ENCODE data around the gene TIMM21. TPM values are rescaled to one million over a fixed set of nuclear protein-coding genes. Genes with fewer than 3 reads are reported as not detected.

Gene TIMM21
- total RNA-seq, 1 donor from 2014 or later: 28.4 TPM

DNA sequence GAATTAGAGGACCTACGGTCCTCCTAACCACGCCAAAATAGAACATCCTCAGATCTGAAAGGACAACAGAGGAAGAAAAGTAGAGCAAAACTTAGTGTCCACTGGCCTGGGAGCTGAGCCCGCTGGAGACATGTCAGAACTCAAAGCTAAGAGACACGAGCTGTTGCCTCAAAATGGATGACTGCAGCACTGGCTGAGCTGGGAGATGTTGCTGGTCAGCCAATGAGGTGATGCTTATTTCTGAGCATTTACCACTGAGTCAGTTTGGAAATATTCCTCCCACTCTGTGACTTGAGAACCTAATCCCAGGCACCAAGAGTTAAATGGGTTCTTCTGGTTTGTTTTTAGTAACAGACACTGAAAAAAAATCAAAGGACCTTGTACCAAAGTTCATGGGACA, 33.3 kb upstream of the TIMM21 start:
- peaks cover 5% of the 10 kb centered on the region for H3K36me3 Mint-ChIP-seq
- Histone ChIP-seq H3K4me3 (no peak overlapping the region), H3F3A (ENCODE audit: low read depth) (peaks cover 4% of the 10 kb centered on the region)

DNA sequence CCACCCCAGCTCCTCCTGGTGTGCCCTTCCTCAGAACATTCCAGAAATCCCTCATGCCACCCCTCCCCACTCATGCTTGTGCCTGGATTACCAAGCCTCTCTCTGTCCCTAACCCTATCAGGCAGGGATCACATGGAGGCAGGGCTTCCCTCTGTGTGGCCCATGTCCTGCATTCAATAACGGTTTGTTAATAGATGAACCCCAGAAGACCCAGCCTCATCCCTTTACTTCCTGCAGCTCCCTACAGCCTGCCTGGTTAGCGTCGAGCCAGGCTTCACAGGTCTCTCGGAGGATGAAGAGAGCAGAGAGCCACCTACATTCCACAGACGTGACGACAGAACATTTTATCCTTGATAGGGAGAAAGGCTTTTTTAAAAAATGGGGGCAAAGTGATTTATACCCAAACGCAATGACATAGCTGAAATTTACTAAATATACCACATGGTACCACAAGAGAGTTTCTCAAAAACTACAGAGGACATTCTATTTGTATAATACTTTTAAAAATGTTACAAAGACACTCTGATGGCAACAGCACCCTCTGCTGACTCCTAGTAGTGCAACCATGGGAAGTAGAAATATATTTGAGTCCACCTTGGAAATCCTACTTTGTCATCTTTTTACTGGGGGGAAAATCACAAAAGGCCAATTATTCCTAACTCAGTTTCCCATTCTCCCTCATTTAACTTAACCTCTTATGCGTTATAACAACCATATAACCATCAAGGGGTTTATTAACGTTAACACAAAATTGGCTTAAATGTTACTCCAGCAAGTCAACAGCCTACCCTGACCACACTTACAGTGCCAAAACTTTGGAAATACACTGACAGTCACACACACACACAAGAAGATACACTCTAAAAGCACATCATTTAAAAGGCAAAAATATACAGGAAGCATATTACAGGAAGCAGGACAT, 31.4 kb upstream of the TIMM21 start:
- Histone ChIP-seq H3K27ac (no peak overlapping the region), H3K9me3 (ENCODE audit: low read depth) (no peaks in the 10 kb centered on the region), H3K27me3 (no peaks in the 10 kb centered on the region), H3K9ac (no peak overlapping the region), H3K36me3 (no peaks in the 10 kb centered on the region), H3K4me2 (peak overlapping the region; percentile 23), H2AFZ (replicated peaks) (peak overlapping the region; percentile 68), H3K4me1 (peaks cover 18% of the 10 kb centered on the region), H3K79me2 (ENCODE audit: low read depth) (no peaks in the 10 kb centered on the region), H3F3A (ENCODE audit: low read depth) (peaks cover 4% of the 10 kb centered on the region), H4K20me1 (ENCODE audit: low read depth) (no peaks in the 10 kb centered on the region), H3K4me3 (no peak overlapping the region)
- TF ChIP-seq EZH2 (IDR thresholded peaks at IDR 0.05) (no peak), CTCF (IDR thresholded peaks at IDR 0.05) (peak; percentile 85)
- H3K27me3 Mint-ChIP-seq (ENCODE audit: insufficient read depth, low read depth): no peaks in the 10 kb centered on the region
- peaks cover 3% of the 10 kb centered on the region for H3K36me3 Mint-ChIP-seq
- peaks cover 21% of the 10 kb centered on the region for H3K4me1 Mint-ChIP-seq
- peak; percentile 56 for DNase-seq (ENCODE audit: low spot score)
- H3K4me3 Mint-ChIP-seq: no peak overlapping the region
- peak overlapping the region; percentile 13 for H3K27ac Mint-ChIP-seq
- H3K9me3 Mint-ChIP-seq: peaks cover 9% of the 10 kb centered on the region

More for the DNA sequence above, 33.3 kb upstream of the TIMM21 start:
- H3K27me3 Mint-ChIP-seq (ENCODE audit: insufficient read depth, low read depth): no peaks in the 10 kb centered on the region
- H3K9me3 ChIP-seq (ENCODE audit: low read depth): no peaks in the 10 kb centered on the region
- H3K4me1 Mint-ChIP-seq: peaks cover 21% of the 10 kb centered on the region
- H4K20me1 ChIP-seq (ENCODE audit: low read depth): no peaks in the 10 kb centered on the region
- H3K9ac ChIP-seq: no peak overlapping the region
- no peaks in the 10 kb centered on the region for H3K36me3 ChIP-seq
- DNase-seq (ENCODE audit: low spot score): no peak
- no peak overlapping the region for H3K27ac ChIP-seq
- H3K27ac Mint-ChIP-seq: no peak overlapping the region
- H3K27me3 ChIP-seq: no peaks in the 10 kb centered on the region
- H3K9me3 Mint-ChIP-seq: peaks cover 12% of the 10 kb centered on the region
- H2AFZ ChIP-seq (replicated peaks): peak overlapping the region; percentile 70
- no peak overlapping the region for H3K4me3 Mint-ChIP-seq
- H3K4me2 ChIP-seq: no peak overlapping the region
- peaks cover 18% of the 10 kb centered on the region for H3K4me1 ChIP-seq
- TF ChIP-seq CTCF (IDR thresholded peaks at IDR 0.05): no peak
- no peak for TF ChIP-seq EZH2phosphoT487 (IDR thresholded peaks at IDR 0.05)
- TF ChIP-seq EZH2 (IDR thresholded peaks at IDR 0.05): no peak
- H3K79me2 ChIP-seq (ENCODE audit: low read depth): no peaks in the 10 kb centered on the region

- Histone ChIP-seq H3K4me2 (no peak overlapping the region), H3K4me3 (no peak overlapping the region), H3K36me3 (no peaks in the 10 kb centered on the region), H3K9me3 (ENCODE audit: low read depth) (no peaks in the 10 kb centered on the region), H2AFZ (replicated peaks) (no peak overlapping the region), H3K27ac (no peak overlapping the region), H3F3A (ENCODE audit: low read depth) (peaks cover 12% of the 10 kb centered on the region), H3K9ac (no peak overlapping the region), H4K20me1 (ENCODE audit: low read depth) (no peaks in the 10 kb centered on the region), H3K27me3 (no peaks in the 10 kb centered on the region), H3K79me2 (ENCODE audit: low read depth) (no peaks in the 10 kb centered on the region), H3K4me1 (peaks cover 31% of the 10 kb centered on the region)
- Mint-ChIP-seq H3K4me3 (no peak overlapping the region), H3K27ac (no peak overlapping the region), H3K27me3 (ENCODE audit: insufficient read depth, low read depth) (no peaks in the 10 kb centered on the region), H3K9me3 (no peaks in the 10 kb centered on the region), H3K36me3 (no peaks in the 10 kb centered on the region), H3K4me1 (peaks cover 33% of the 10 kb centered on the region)
- no peak for DNase-seq (ENCODE audit: low spot score)
- TF ChIP-seq EZH2 (IDR thresholded peaks at IDR 0.05) (no peak), EZH2phosphoT487 (IDR thresholded peaks at IDR 0.05) (no peak), CTCF (IDR thresholded peaks at IDR 0.05) (no peak)
Measured at GRCh38 chr18:74123200-74123599, 25.1 kb upstream of the TIMM21 start.
